NCI-H1048 (cell line): ENCODE results near the gene UBE2V1.

Experiments used
- DNase-seq: peaks from one replicate; lab custom pipeline; 2025; lab: John Stamatoyannopoulos, UW

UBE2V1 gene

DNA sequence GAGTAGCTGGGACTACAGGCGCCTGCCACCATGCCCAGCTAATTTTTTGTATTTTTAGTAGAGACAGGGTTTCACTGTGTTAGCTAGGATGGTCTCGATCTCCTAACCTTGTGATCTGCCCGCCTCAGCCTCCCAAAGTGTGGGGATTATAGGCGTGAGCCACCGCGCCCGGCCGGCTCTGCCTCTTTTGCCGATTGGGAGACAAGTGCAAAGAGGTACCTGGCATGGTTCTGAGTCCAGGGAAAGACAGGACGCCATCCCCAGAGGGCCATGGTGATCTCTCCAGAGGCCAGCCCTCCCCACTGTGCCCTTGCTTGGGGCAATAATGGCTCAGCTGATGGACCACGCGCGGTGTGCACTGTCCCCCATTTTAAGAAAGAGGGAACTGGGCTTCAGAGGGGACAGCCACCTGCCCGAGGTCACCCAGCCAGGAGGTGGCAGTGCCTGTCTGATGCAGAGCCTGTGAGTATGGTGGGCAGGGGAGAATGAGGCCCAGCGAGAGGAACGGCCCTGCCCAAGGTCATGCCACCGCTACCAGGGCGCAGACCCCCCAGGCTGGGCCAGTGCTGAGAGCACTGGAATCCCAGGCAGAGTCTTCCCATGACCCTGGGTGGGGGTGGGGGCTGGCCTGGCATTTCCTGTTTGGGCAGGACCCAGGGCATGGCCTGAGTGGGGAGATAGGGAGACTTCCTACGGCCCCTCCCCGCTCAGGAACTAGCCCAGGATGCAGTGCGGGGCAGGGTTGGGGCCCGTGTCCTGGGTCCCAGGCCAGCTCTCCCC is 69.2 kb downstream of the UBE2V1 start:
- DNase-seq = no peak

- no peak for DNase-seq
Observed at GRCh38 chr20:50042370-50043313, 70.3 kb downstream of the UBE2V1 start.

- DNase-seq = no peak
Observed at GRCh38 chr20:50041246-50041873, 71.6 kb downstream of the UBE2V1 start.

DNA sequence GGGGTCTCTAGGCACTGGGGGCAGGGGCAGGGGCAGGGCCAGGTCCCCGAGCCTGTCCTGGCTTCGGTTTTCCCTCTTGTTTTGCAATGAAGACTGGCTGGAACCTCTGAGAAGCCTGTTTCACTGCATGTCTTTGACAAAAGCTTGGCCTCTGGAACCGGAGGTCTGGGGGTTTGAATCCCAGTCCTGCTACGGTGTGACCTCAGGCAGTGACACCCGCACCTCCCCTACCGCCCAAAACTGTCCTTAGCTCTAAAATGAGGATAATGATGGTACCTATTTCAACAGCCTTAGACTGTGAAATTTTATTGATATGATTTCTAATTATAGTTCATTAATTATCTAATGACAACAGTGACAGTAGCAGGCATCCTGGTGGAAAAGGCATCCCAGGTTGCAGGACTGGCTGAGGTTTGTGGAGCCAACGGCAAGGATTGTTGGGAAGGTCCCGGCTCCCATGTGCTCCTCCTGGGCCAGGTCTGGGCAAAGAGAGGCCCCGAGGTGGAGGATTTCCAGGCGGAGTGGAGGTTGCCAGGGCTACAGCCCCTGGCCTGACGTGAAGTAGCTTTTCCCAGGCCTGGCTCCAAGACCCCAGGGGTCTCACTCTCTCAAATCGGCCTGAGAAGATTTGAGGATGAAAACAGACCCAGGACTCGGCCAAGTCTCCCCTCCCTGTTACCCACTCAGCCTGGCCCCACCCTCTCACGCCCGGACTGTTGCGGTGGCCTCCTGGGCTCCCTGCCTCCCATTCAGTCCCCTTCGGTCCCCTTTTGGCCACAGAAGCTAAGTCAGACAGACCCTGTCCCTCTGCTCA is 72.3 kb downstream of the UBE2V1 start:
- DNase-seq = no peak

- no peak for DNase-seq
Observed at GRCh38 chr20:50039706-50040431, 73.1 kb downstream of the UBE2V1 start.

GRCh38 chr20:50038574-50038991 is 74.4 kb downstream of the UBE2V1 start:
- DNase-seq = no peak

DNA sequence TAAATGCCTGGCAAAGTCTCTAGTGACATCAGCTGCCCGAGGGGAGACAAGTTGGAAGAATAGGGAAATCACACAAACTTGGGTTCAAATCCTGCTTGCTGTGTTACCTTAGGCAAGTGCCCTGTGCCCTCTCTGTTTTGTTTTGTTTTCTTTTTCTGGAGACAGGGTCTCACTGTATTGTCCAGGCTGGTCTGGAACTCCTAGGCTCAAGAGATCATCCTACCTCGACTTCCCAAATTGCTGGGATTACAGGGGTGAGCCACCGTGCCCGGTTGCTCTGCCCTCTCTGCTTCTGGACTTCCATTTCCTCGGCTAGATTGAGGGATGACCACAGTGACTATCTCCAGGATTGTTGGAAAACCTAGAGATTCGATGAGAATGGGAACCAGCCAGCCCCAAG is 74.8 kb downstream of the UBE2V1 start:
- no peak for DNase-seq

DNA sequence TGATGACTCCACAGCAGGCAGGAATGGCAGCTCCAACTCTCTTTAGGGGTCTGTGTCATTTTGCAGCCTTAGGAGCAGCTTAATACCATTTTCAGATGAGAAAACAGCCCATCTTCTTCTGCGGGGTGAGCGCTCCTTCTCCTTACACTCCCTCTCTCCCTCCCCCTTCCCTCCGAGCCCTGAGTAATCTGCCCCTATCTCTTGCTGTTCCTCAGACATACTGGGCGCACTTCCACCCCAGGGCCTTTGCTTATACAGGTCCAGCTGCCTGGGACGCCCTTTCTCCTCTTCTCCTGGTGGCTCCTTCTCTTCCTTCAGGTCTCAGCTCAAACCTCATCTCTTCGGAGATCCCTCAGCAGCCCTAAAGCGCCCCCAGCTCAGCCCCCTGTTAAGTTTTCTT is 75.4 kb downstream of the UBE2V1 start:
- DNase-seq = no peak

DNA sequence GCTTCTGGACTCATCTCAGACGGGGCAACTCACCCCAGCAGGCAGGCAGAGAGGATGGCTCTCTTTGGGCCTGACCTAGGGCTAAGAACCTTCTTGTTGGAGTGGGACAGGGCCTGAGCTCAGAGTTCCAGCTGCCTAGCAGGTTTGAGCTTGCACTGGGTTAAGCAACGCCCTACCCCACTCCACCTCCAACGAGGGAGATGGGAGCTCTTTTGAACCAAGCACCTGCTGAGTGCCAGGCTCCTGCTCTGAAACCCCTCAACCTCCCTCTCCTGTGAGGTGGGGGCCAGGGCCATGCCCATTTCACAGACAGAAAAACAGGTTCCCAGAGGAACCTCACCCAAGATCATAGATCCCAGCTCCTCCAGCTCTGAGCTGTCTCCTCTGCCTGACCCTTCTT is 75.8 kb downstream of the UBE2V1 start:
- no peak for DNase-seq

DNA sequence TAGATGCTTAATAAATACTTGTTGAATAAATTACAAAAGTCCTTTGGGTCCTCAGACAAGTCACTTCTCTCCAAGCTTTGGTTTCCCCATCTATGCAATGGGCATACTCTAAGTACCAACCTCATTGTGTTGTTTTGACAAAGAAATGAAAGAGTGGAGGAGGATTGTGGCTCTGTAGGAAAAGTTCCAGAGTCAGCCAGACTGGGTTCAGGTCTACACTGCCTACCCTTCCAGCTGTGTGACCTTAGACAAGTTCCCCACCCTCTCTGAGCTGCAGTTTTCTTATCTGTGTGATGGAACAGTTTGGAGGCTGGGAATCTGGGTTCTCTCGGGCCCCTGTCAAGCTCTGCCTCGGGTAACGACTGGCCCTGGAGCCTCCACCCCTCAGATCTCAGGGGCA is 76.2 kb downstream of the UBE2V1 start:
- DNase-seq = no peak

DNA sequence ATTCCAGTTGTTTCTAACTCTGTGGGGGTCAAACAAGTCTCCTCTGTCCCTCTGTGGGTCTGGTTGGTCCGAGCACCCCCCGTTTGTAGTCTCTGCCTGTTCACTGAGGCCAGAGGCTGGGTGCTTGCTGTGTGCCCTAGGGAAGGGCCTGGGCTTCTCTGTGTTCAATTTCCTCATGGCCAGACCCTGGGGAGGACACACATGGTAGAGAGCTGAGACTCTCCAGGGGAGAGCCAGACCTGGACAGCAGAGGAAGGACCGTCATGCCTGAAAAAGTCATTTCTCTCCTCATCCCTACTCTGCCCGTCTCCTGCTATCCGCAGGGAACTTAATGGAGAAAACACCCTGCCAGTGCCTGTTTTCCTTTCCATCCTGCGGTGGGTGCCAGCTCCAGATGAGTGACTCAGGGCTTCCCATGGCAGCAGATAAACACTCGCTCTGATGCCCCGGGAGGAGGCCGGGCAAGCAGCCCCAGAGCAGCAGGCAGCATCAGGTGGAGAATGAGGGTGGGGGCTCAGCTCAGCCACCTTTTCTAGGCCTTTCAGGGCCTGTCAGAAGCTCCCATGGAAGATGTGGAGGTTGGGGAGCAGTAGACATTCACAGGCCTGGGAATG is 78.3 kb downstream of the UBE2V1 start:
- DNase-seq = no peak

DNA sequence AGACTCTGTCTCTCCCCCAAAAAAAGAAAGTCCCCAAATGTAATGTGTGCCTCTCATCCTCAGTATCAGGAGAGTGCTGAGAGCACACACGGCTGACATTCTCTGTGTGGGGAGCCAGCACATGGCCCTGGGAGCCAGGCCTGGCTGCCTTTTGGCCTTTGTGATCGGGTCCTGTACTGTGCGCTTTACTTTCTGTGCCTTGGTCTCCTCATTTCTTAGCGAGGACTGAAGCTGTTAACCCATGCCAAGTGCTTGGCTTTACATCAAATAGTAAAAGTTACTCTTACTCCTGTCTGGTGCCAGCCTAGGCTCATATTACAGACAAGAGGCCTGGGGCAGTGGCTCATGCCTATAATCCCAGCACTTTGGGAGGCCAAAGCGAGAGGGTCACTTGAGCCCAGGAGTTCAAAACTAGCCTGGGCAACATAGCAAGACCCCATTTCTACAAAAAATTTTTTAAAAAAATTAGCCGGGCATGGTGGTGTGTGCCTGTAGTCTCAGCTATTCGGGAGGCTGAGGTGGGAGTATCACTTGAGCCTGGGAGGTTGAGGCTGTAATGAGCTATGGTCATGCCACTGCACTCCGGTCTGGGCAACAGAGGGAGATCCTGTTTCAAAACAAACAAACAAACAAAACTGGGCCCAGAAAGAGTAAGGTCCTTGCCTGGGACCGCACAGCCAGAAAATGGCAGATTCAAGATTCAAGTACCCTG is 79.8 kb downstream of the UBE2V1 start:
- no peak for DNase-seq
